Lower leg skin (tissue), 3 donors: ENCODE data around the gene CTTN.

ENCODE experiments used
- CTCF ChIP-seq, 3 donors: fragments of 450-650 bp; IDR thresholded peaks; one replicate each; pipeline ENCODE4 v1.5.1; 2016; ENCODE audit warnings: antibody characterized with exemption in 3 of 3, mild to moderate bottlenecking in 3 of 3, moderate library complexity in 2 of 3
- POLR2A ChIP-seq, 2 donors: fragments of 450-650 bp; IDR thresholded peaks; one replicate each; pipeline ENCODE4 v1.6.1; 2016 to 2017; ENCODE audit warnings: antibody characterized with exemption in 2 of 2, mild to moderate bottlenecking in 1 of 2, moderate library complexity in 1 of 2

GRCh38 chr11:70433038-70433437, 34.7 kb downstream of the CTTN start:
- TF ChIP-seq CTCF (IDR thresholded peaks at IDR 0.05) (no peak), POLR2A (IDR thresholded peaks at IDR 0.05) (no peak)
